HUDEP-2 (cell line): Measurements from ENCODE around the gene KLHDC4.
"Not testable (repeated sequence)": the region's sequence is repeated elsewhere in the genome, so short reads cannot be mapped to it uniquely, and the experiment has no call there.

Experiments
- DNase-seq, 76 experiments: peaks; one replicate each; lab custom pipeline; 2025; ENCODE audit not compliant: unreplicated experiment in 76 of 76; lab: John Stamatoyannopoulos, UW

Gene KLHDC4

GRCh38 chr16:87788730-87789436 is 23.1 kb upstream of the KLHDC4 start:
- DNase-seq: not testable (repeated sequence)

- not testable (repeated sequence) for DNase-seq
Observed at GRCh38 chr16:87787451-87788091, 21.8 kb upstream of the KLHDC4 start.

- no peak for DNase-seq
Observed at GRCh38 chr16:87784812-87785211, 19.0 kb upstream of the KLHDC4 start.

- DNase-seq: no peak
Observed at GRCh38 chr16:87782033-87782432, 16.2 kb upstream of the KLHDC4 start.

DNA sequence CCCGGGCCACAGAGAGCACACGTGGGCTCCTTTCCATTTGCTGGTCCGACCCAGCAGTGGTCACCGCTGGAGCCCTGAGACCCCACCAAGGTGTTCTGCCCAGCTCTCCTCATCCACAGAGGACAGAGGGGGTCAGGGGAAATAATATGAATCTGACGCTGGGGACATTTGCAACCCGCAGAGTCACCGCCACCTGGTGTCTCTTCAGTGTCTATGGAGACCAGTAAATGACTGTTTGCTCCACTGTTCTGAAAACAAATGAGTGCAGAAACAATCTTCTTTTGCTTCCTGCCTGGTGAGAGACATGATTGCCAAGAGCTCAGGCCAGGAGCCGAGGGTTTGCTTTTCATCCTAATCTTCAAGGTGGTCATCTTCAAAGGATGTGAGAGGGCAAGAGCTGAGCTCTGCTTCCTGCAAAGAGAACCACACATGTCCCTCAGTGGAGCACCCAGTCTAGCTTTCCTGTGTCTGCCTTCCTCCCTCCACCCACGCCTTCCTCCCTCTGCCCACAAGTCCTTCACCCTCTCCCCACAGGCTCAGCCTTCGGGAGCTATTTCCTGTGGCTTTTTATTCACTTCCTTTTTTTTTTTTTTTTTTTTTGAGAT is 14.7 kb upstream of the KLHDC4 start:
- DNase-seq: peak in 13 of 76 experiments; percentile 2 to 20 (median 13)

DNA sequence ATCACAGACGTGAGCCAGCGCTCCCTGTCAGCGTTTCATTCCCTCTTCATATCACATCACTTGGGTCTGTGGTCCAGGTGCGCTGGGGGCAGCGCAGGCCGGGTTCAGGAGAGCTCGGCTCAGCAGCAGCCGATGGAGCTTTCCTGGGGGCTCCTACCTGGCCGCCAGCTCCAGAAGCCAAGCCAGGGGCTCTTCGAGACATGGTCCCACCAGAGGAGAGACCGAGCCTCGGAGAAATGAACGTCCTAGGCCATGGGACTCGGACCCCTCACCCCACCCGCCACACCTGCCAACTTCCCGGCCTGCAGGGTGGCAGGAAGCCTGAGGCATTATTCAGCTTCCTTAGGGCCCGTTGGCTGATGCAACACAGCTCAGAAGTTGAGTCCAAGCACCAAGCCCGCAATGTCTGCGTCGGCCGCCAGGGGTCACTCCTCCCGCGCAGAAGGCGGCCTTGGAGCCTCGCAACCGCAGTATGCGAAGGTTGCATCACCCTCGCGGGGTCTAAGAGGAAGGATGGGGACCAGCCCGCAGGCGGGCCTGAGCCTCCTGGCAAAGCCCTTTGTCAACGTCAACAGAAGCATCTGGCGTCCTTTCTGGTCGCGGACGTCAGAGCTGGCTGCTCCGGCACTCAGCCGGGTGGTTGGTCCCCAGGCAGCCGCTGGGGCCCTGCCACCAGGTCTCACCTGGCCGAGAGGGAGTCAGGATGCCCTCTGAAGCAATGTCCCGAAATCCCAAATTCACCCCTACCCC is 13.2 kb upstream of the KLHDC4 start:
- peak in 73 of 76 experiments; percentile 40 to 95 (median 85) for DNase-seq

DNA sequence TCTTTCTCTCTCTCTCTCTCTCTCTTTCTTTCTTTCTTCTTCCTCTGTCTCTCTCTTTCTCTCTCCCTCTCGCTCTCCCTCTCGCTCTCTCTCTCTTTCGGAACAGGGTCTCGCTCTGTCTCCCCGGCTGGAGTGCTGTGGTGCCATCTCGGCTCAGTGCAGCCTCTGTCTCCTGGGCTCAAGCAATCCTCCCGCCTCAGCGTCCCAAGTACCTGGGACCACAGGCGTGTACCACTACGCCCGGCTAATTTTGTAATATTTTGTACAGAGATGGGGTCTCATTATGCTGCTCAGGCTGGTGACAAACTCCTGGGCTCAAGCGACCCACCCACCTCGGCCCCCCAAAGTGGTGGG is 12.7 kb upstream of the KLHDC4 start:
- DNase-seq: peak in 4 of 76 experiments; percentile 33 to 39 (median 36)

- not testable (repeated sequence) for DNase-seq
Observed at GRCh38 chr16:87773836-87774235, 8.1 kb upstream of the KLHDC4 start.

GRCh38 chr16:87767456-87767855 is 1.7 kb upstream of the KLHDC4 start:
- not testable (repeated sequence) for DNase-seq

DNA sequence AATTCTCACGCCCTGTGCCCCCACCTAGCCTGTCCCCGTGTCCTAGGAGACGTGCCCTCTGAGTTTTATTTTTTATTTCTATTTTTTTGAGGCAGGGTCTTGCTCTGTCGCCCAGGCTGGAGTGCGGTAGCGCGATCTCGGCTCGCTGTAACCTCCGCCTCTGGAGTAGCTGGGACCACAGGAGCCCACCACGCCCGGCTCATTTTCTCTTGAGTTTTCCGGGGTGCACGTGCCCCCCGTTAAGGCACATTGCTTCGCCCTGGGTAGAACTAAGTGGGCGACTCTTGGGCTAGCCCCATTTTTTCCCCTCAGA is 655 bp upstream of the KLHDC4 start:
- no peak for DNase-seq

- DNase-seq: peak in 6 of 76 experiments; percentile 3 to 25 (median 8)
Observed at GRCh38 chr16:87765473-87765775, 362 bp downstream of the KLHDC4 start.

DNA sequence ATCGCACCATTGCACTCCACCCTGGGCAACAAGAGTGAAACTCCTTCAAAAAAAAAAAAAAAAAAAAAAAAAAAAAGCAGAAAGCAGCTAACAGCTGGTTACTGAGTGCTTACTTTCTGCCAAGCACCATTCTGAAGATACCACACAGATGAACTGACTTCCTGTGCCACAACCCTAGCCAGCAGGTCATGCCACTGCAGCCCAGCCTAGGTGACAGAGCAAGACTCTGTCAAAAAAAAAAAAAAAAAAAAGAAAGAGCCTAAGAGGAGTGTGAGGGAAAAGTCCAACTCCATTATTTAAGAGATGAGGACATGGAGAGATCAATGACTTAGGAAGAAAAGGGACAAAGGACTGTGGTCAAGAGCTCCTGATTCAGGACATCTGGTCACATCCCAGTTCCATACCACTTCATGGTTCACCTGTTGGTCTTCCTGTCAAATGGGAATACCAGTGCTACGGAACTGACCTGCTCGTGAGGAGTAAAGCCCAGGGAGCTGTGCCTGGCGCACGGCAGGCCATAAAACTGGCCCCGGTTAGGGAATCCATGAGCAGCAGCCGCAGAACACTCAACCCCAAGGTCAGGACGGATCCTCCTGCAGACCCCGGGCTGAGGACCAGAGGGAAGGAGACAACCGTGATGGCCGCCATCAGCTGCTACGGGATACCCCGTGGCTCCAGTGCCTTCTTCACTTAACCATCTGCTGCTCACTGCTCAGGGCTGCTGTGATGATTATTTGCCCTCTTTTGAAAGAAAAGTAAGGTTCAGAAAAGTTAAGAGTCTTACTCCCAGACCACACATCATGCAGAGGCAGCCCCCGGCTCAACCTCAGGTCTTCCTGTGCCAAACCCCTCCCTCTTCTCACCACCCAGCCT is 950 bp downstream of the KLHDC4 start:
- no peak for DNase-seq

DNA sequence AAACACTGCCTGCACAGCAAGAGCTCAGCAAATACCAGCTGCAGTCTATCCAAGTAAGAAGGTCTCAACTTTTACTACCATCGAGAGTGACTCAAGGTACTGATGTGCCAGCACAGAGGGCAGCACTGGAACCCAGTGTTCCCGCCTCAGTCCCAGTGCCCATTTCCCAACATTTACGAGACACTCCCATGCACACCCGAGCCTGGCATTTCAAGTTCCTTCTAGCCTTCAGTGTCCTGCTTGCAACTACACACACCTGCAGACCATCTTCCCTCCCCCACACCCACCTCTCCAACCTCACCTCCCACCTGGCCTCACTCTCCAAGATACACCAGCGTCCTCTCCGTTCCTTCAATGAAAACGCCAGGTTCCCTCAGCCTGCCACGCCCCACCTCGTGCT is 3.2 kb downstream of the KLHDC4 start:
- no peak for DNase-seq

DNA sequence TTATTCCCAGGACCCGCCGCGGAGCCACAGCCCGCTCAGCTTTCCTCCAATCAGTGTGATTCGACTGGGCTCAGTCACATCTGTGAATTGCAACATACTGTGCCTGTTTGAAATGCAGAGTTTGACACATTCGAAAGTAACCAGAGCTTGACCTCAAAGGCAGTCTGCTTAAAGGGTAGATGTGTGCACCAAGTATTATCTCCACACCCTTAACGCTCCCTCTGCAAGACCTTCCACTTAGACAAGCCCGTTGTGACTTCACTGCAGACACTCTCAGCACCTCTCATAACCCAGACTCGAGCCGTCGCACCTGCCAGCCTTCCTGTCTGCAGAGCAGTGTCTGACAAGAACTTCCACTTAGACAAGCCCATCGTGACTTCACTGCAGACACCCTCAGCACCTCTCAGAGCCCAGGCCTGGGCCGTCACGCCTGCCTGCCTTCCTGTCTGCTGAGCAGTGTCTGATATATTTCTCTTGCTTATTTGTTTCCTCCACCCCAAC is 3.7 kb downstream of the KLHDC4 start:
- DNase-seq: no peak

DNA sequence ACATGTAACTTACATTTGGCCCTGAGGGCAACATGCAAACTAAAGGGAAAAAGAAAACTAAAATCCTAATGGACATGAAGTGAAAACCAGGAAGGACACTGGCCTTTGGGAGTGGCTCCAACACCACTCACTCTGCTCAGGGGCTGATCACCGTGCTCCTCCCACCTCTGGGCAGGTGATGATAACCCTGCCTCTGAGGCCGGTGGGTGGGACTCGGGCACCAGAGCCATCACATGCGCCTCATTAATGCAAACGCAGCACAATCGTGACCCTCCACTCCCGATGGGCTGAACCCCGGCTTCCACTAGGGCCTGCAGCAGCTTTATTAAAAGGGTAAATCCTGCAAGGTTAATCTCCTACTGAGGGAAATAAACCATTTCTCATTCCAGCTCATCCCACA is 4.7 kb downstream of the KLHDC4 start:
- DNase-seq: no peak

GRCh38 chr16:87757841-87758426 is 7.9 kb downstream of the KLHDC4 start:
- DNase-seq: no peak

GRCh38 chr16:87754535-87754934 is 11.3 kb downstream of the KLHDC4 start:
- no peak for DNase-seq

DNA sequence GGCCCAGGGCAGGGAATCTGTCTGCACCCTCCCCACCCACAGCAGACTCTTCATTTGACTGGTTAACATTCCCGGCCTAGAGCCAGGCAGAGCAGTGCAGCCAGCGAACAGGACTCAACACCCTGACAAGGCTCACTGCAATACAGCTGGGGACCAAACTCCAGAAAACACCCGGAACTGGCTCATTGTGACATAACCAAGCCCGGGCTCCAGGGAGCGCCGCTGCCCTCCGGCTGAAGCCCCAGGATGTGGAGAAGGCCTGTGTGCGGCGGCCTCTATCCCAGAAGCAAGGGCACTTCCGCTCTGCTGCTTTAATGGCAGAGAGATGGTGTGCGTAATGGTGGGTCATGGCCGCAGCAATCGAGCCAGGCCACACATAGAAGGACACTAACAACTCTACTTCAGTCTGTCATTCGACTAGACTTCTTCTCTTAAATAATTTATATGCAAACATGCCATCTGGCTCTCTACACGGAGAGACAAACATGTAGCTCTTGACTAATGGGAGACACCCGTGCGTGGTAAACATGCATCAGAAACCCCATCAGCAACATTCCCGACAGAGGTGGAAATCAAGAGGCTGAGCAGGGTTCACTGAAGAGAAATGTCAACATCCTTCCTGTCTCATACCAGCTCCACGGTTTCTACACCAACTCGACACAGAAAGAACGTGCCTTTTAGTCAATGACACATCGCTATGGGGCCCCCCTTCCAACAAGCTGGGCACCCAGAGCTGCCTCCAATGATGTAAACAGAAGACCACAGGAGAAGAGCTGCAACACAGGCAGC is 18.0 kb downstream of the KLHDC4 start:
- no peak for DNase-seq

GRCh38 chr16:87746178-87746577 is 19.6 kb downstream of the KLHDC4 start:
- no peak for DNase-seq
